GM13977 (cell line): ENCODE results near the gene CSMD2.

Experiments used
- DNase-seq: peaks from one replicate; pipeline ENCODE4 v3.0.0; 2012; ENCODE audit warnings: low spot score
- in situ Hi-C: fragments of 300-500 bp; cut with MboI; formaldehyde crosslinking; loops from one replicate; pipeline ENCODE4 v1.12.0; 2022; ENCODE audit warnings: low sequenced_read_pairs, low pct_unique_long_range_greater_than_20kb, mixed read lengths, inconsistent platforms; ENCODE audit not compliant: unreplicated experiment
- TF ChIP-seq, protein P1 (sequence below): IDR thresholded peaks from 2 replicates; pipeline ENCODE4 v1.5.1; 2012; ENCODE audit warnings: mild to moderate bottlenecking, control low read depth; ENCODE audit not compliant: insufficient read depth; ENCODE audit errors: extremely low read depth, missing control alignments

CSMD2 gene

DNA sequence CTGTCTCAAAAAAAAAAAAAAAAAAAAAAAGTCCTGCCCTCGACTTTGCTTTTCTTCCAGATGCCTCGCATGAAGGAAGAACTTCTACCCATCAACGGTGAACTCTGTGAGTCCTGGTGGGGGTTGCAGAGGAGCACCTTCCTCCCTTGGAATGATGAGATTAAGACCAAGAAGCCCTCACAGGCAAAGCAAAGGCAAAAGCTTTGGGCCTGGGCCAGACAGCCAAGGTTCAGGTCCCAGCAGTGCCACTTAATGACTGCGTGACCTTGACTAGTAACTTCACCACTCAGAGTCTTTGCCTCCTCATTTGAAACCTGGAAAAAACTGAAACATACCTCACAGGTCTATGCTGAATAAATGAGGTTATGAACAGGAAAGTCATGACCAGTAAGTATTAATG, 637.1 kb downstream of the CSMD2 start:
- in situ Hi-C loops, result no loop called here
- TF ChIP-seq, protein P1, sequence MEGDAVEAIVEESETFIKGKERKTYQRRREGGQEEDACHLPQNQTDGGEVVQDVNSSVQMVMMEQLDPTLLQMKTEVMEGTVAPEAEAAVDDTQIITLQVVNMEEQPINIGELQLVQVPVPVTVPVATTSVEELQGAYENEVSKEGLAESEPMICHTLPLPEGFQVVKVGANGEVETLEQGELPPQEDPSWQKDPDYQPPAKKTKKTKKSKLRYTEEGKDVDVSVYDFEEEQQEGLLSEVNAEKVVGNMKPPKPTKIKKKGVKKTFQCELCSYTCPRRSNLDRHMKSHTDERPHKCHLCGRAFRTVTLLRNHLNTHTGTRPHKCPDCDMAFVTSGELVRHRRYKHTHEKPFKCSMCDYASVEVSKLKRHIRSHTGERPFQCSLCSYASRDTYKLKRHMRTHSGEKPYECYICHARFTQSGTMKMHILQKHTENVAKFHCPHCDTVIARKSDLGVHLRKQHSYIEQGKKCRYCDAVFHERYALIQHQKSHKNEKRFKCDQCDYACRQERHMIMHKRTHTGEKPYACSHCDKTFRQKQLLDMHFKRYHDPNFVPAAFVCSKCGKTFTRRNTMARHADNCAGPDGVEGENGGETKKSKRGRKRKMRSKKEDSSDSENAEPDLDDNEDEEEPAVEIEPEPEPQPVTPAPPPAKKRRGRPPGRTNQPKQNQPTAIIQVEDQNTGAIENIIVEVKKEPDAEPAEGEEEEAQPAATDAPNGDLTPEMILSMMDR, result no peak
- no peak for DNase-seq

DNA sequence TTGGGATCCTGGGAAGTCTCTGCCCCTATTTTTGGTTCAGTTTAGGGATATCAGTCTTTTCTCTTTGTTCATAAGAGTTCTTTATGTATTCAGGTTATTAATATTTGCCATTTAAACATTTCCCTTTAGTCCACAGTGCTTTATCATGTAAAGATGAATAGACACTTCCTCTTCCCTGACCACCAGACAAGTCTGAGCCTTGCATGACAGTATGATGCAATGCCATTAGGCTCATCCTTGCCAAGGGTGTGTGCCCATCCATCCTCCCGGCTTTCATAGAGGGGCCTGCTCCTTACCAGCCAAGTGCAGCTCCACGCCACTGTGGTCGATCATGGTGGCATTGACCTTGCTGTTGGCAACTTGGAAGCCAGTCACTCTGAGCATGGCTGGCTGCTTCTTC, 640.4 kb downstream of the CSMD2 start:
- TF ChIP-seq, protein P1, result no peak
- no peak for DNase-seq

DNA sequence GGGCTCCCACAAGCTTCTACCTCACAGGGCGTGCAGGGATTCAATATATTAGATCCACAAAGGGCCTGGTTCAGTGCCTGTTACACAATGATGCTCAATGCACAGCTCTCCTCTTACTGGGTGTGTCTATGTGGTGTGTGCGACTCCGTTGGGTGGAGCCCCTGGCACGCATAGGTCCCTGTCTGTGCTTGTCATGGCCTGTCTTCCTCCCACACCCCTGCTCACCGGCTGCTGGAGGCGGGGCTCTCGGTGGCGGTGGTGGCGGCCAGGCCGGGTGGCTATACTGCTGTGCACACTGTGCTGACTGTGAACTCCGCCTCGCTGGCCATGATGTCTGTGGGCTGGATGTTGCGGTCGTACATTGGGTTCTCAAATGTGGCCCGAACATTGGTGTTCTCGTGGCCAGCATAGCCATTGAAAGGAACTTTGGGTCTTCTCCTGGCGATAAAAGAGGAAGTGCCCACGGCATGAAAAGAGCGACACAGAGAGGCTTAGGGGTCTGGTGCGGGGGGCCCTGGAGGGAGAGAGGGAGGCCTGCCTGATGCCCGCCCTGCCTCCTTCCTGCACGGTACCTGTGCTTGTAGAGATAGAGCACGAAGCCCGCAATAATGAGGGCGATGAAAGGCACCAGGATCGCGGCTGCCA, 645.7 kb downstream of the CSMD2 start:
- TF ChIP-seq, protein P1, result no peak
- no peak for DNase-seq
- in situ Hi-C loops, result no loop called here

More for the DNA sequence above, 640.4 kb downstream of the CSMD2 start:
- in situ Hi-C loops, result no loop called here

- in situ Hi-C loops, result no loop called here
- TF ChIP-seq, protein P1, result no peak
- DNase-seq, result no peak
Measured at GRCh38 chr1:33517596-33518250, 647.3 kb downstream of the CSMD2 start.

DNA sequence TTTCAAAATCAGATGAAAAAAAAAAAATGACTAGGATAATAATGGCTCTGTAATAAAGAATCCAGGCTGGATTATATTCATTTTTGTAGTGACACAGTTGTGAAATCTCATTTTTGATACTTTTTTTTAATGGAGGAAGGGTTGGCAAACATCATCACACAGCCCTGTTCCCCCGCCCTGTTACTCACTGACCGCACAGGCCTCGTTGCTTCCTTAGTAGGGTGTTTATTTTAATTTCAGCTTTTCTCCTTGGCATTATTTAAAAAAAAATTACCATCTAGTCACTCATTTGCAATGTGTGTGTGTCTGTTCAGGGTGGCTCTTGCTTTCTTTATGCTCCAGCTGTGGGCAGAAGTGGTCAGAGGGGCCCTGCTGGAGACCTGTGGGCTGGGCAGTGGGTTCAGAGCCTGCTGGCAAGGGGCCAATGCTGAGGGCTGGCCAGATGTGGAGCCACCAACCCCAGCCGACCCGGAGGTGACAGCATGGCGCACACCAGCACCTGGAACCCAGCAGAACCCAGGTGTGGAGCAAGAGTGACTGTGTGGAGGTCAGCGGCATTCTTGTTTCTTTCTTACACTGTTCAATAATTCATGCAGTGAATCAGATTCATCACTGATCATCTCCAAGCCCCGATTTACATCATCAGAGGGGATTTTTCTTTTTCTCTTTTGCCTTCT, 648.0 kb downstream of the CSMD2 start:
- in situ Hi-C loops, result no loop called here
- DNase-seq, result no peak
- TF ChIP-seq, protein P1, result no peak

DNA sequence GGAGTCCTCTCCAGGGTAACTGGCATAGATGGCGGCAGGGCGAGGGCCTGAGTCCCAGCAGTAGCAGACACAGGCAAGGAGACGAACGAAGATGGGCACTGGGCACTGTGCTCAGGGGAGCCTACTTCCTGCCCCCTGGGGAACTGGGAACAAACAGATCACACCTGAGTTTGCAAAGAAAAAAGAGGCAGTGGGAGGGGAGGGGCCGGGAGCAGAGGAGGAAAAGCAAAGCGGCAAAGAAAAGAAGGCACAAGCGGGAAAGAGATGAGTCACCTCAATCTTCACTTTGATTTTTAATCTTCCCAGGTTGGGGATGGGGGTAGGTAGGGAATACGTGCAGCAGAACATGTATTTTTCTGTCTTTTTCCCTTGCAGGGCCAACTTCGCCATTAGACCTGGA, 648.6 kb downstream of the CSMD2 start:
- in situ Hi-C loops, result no loop called here
- TF ChIP-seq, protein P1, result no peak
- DNase-seq, result no peak
